Measurements from ENCODE around the gene MGMT.

MGMT gene

GRCh38 chr10:129793479-129793878 lies 326.4 kb downstream of the MGMT start:
- TF ChIP-seq, protein P1, sequence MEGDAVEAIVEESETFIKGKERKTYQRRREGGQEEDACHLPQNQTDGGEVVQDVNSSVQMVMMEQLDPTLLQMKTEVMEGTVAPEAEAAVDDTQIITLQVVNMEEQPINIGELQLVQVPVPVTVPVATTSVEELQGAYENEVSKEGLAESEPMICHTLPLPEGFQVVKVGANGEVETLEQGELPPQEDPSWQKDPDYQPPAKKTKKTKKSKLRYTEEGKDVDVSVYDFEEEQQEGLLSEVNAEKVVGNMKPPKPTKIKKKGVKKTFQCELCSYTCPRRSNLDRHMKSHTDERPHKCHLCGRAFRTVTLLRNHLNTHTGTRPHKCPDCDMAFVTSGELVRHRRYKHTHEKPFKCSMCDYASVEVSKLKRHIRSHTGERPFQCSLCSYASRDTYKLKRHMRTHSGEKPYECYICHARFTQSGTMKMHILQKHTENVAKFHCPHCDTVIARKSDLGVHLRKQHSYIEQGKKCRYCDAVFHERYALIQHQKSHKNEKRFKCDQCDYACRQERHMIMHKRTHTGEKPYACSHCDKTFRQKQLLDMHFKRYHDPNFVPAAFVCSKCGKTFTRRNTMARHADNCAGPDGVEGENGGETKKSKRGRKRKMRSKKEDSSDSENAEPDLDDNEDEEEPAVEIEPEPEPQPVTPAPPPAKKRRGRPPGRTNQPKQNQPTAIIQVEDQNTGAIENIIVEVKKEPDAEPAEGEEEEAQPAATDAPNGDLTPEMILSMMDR (IDR thresholded peaks at IDR 0.05; ENCODE audit: low read length) = no peak
- no peak for TF ChIP-seq EZH2 (optimal IDR thresholded peaks at IDR 0.05; ENCODE audit: low read depth, low read length)
- TF ChIP-seq EZH2phosphoT487 (IDR thresholded peaks at IDR 0.05; ENCODE audit: low read length) = no peak
- H3K9me2 ChIP-seq (replicated peaks; ENCODE audit: insufficient read depth, low read length) = no peaks in the 10 kb centered on the region
- no peaks in the 10 kb centered on the region for H3K4me1 ChIP-seq (ENCODE audit: low read length)
- H3K27me3 ChIP-seq (replicated peaks; ENCODE audit: insufficient read depth, low read length) = no peaks in the 10 kb centered on the region
- H3K27ac ChIP-seq (ENCODE audit: low read length) = no peak overlapping the region
- no peak for DNase-seq
- no peak overlapping the region for H2AFZ ChIP-seq (ENCODE audit: low read length)
- H3K79me2 ChIP-seq (ENCODE audit: low read length) = no peaks in the 10 kb centered on the region
- H3K4me3 ChIP-seq (ENCODE audit: low read length) = no peak overlapping the region
- no peaks in the 10 kb centered on the region for H4K20me1 ChIP-seq (ENCODE audit: insufficient read depth, low read length)
- H3K36me3 ChIP-seq (replicated peaks; ENCODE audit: insufficient read depth, low read length) = no peaks in the 10 kb centered on the region
- no peaks in the 10 kb centered on the region for H3F3A ChIP-seq (ENCODE audit: insufficient read depth, low read length)
- no peak overlapping the region for H3K9ac ChIP-seq (ENCODE audit: low read length)
- H3K4me2 ChIP-seq (ENCODE audit: low read depth, low read length) = no peak overlapping the region
- no peaks in the 10 kb centered on the region for H3K9me3 ChIP-seq (replicated peaks; ENCODE audit: insufficient read depth, low read length)

- H3K36me3 ChIP-seq (replicated peaks; ENCODE audit: insufficient read depth, low read length) = no peaks in the 10 kb centered on the region
- H2AFZ ChIP-seq (ENCODE audit: low read length) = no peak overlapping the region
- no peak overlapping the region for H3K27ac ChIP-seq (ENCODE audit: low read length)
- no peaks in the 10 kb centered on the region for H3K27me3 ChIP-seq (replicated peaks; ENCODE audit: insufficient read depth, low read length)
- no peaks in the 10 kb centered on the region for H3K9me2 ChIP-seq (replicated peaks; ENCODE audit: insufficient read depth, low read length)
- no peaks in the 10 kb centered on the region for H4K20me1 ChIP-seq (ENCODE audit: insufficient read depth, low read length)
- no peak for TF ChIP-seq EZH2phosphoT487 (IDR thresholded peaks at IDR 0.05; ENCODE audit: low read length)
- H3K79me2 ChIP-seq (ENCODE audit: low read length) = no peaks in the 10 kb centered on the region
- H3K9me3 ChIP-seq (replicated peaks; ENCODE audit: insufficient read depth, low read length) = no peaks in the 10 kb centered on the region
- H3F3A ChIP-seq (ENCODE audit: insufficient read depth, low read length) = no peaks in the 10 kb centered on the region
- H3K4me1 ChIP-seq (ENCODE audit: low read length) = no peaks in the 10 kb centered on the region
- no peak overlapping the region for H3K9ac ChIP-seq (ENCODE audit: low read length)
- no peak overlapping the region for H3K4me3 ChIP-seq (ENCODE audit: low read length)
- DNase-seq = no peak
- no peak overlapping the region for H3K4me2 ChIP-seq (ENCODE audit: low read depth, low read length)
Measured at GRCh38 chr10:129793996-129794395, 327.0 kb downstream of the MGMT start.

DNA sequence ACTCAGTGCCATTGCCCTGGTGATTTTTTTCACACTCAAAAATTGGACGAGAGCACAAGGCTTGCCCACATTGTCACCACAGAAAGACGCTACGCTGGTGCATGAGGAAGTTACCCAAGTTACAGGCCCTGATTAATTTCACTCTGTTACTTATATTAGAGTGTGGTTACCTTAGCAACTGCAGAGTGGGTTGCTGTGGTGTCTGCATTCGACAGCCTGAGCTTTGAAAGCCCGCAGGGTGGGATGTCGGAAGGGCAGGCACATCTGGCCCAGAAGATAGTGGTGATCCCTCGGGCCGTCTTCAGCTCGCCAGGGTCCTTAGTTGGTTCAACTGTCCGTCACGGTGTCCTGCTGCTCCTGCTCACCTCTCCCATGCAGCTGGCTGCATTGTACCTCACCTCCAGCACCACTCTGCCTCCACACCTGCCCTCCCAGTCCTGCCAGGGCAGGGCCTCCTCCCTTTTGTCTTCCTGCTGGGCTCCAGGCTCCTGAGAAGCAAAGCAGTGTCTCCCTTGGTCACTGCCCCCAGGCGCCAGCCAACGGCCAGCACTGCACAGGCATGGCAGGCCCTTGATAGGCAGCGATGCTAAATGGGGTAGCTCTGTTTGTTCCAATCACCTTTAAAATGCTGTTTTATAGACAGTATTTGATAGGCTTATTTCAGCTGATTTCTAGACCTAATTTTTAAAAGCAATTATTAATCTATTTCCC lies 329.8 kb downstream of the MGMT start:
- H3K9me3 ChIP-seq (replicated peaks; ENCODE audit: insufficient read depth, low read length) = no peaks in the 10 kb centered on the region
- H3K27ac ChIP-seq (ENCODE audit: low read length) = no peak overlapping the region
- H4K20me1 ChIP-seq (ENCODE audit: insufficient read depth, low read length) = no peaks in the 10 kb centered on the region
- H3K9me2 ChIP-seq (replicated peaks; ENCODE audit: insufficient read depth, low read length) = no peaks in the 10 kb centered on the region
- no peak overlapping the region for H2AFZ ChIP-seq (ENCODE audit: low read length)
- no peaks in the 10 kb centered on the region for H3K79me2 ChIP-seq (ENCODE audit: low read length)
- H3K4me2 ChIP-seq (ENCODE audit: low read depth, low read length) = no peak overlapping the region
- H3K27me3 ChIP-seq (replicated peaks; ENCODE audit: insufficient read depth, low read length) = no peaks in the 10 kb centered on the region
- DNase-seq = no peak
- no peak overlapping the region for H3K4me3 ChIP-seq (ENCODE audit: low read length)
- H3F3A ChIP-seq (ENCODE audit: insufficient read depth, low read length) = no peaks in the 10 kb centered on the region
- no peaks in the 10 kb centered on the region for H3K36me3 ChIP-seq (replicated peaks; ENCODE audit: insufficient read depth, low read length)
- H3K9ac ChIP-seq (ENCODE audit: low read length) = no peak overlapping the region
- TF ChIP-seq, protein P1 (IDR thresholded peaks at IDR 0.05; ENCODE audit: low read length) = no peak
- TF ChIP-seq EZH2 (optimal IDR thresholded peaks at IDR 0.05; ENCODE audit: low read depth, low read length) = no peak
- no peak for TF ChIP-seq EZH2phosphoT487 (IDR thresholded peaks at IDR 0.05; ENCODE audit: low read length)
- no peaks in the 10 kb centered on the region for H3K4me1 ChIP-seq (ENCODE audit: low read length)

GRCh38 chr10:129799942-129800341 lies 332.9 kb downstream of the MGMT start:
- H3K27ac ChIP-seq (ENCODE audit: low read length) = no peak overlapping the region
- H3K36me3 ChIP-seq (replicated peaks; ENCODE audit: insufficient read depth, low read length) = no peaks in the 10 kb centered on the region
- H3K4me3 ChIP-seq (ENCODE audit: low read length) = no peak overlapping the region
- no peaks in the 10 kb centered on the region for H4K20me1 ChIP-seq (ENCODE audit: insufficient read depth, low read length)
- no peak overlapping the region for H3K4me2 ChIP-seq (ENCODE audit: low read depth, low read length)
- H3K79me2 ChIP-seq (ENCODE audit: low read length) = no peaks in the 10 kb centered on the region
- H3K9ac ChIP-seq (ENCODE audit: low read length) = no peak overlapping the region
- no peaks in the 10 kb centered on the region for H3K9me3 ChIP-seq (replicated peaks; ENCODE audit: insufficient read depth, low read length)
- H3K9me2 ChIP-seq (replicated peaks; ENCODE audit: insufficient read depth, low read length) = no peaks in the 10 kb centered on the region
- no peaks in the 10 kb centered on the region for H3K27me3 ChIP-seq (replicated peaks; ENCODE audit: insufficient read depth, low read length)
- no peaks in the 10 kb centered on the region for H3K4me1 ChIP-seq (ENCODE audit: low read length)
- no peak for DNase-seq
- no peak overlapping the region for H2AFZ ChIP-seq (ENCODE audit: low read length)
- TF ChIP-seq EZH2phosphoT487 (IDR thresholded peaks at IDR 0.05; ENCODE audit: low read length) (no peak), EZH2 (optimal IDR thresholded peaks at IDR 0.05; ENCODE audit: low read depth, low read length) (no peak)
- TF ChIP-seq, protein P1 (IDR thresholded peaks at IDR 0.05; ENCODE audit: low read length) = no peak
- no peaks in the 10 kb centered on the region for H3F3A ChIP-seq (ENCODE audit: insufficient read depth, low read length)
